ENCODE results near the gene ZC3H14. TPM values are rescaled to one million over a fixed set of nuclear protein-coding genes. Genes with fewer than 3 reads are reported as not detected.

The ZC3H14 gene
- total RNA-seq, 1 donor from 2014 or later = 38.7 TPM

DNA sequence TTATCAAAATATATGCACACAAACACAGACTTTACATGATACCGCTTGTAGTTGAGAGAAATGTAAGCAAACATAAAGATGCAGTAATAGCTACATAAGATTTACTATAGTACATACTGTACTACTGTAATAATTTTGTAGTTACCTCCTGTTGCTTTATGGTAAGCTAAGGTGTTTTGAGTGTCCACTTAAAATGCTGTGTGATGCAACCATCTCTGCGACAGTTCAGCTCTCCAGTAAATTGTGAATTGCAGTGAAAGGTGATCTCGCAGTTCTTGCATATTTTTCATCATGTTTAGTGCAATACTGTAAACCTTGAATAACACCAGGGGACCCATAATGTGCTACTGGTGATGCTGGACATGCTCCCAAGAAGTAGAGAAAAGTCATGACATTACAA, 21.6 kb downstream of the ZC3H14 start:
- H3K36me3 Mint-ChIP-seq (ENCODE audit: low read depth) = peaks cover 83% of the 10 kb centered on the region
- ChIA-PET CTCF (no interaction called here), POLR2A (no interaction called here)
- no peak overlapping the region for H3K4me3 Mint-ChIP-seq
- no peaks in the 10 kb centered on the region for H3K9me3 Mint-ChIP-seq
- H3K27me3 Mint-ChIP-seq = no peaks in the 10 kb centered on the region
- no peak overlapping the region for H3K27ac Mint-ChIP-seq
- intact Hi-C loops (cut with micrococcal nuclease) = no loop called here
- no peak for DNase-seq
- no peaks in the 10 kb centered on the region for H3K4me1 Mint-ChIP-seq
- ATAC-seq (ENCODE audit: low read depth) = no peak
- TF ChIP-seq, protein P1, sequence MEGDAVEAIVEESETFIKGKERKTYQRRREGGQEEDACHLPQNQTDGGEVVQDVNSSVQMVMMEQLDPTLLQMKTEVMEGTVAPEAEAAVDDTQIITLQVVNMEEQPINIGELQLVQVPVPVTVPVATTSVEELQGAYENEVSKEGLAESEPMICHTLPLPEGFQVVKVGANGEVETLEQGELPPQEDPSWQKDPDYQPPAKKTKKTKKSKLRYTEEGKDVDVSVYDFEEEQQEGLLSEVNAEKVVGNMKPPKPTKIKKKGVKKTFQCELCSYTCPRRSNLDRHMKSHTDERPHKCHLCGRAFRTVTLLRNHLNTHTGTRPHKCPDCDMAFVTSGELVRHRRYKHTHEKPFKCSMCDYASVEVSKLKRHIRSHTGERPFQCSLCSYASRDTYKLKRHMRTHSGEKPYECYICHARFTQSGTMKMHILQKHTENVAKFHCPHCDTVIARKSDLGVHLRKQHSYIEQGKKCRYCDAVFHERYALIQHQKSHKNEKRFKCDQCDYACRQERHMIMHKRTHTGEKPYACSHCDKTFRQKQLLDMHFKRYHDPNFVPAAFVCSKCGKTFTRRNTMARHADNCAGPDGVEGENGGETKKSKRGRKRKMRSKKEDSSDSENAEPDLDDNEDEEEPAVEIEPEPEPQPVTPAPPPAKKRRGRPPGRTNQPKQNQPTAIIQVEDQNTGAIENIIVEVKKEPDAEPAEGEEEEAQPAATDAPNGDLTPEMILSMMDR (IDR thresholded peaks at IDR 0.05) = no peak

GRCh38 chr14:88588081-88588480, 25.2 kb downstream of the ZC3H14 start:
- POLR2A ChIA-PET = no interaction called here
- Mint-ChIP-seq H3K4me3 (no peak overlapping the region), H3K27ac (no peak overlapping the region), H3K4me1 (no peaks in the 10 kb centered on the region), H3K27me3 (no peaks in the 10 kb centered on the region), H3K9me3 (no peaks in the 10 kb centered on the region), H3K36me3 (ENCODE audit: low read depth) (peaks cover 77% of the 10 kb centered on the region)
- intact Hi-C loops (cut with micrococcal nuclease) = no loop called here
- TF ChIP-seq, protein P1 (IDR thresholded peaks at IDR 0.05) = no peak
- DNase-seq = no peak
- CTCF ChIA-PET = no interaction called here
- ATAC-seq (ENCODE audit: low read depth) = no peak

DNA sequence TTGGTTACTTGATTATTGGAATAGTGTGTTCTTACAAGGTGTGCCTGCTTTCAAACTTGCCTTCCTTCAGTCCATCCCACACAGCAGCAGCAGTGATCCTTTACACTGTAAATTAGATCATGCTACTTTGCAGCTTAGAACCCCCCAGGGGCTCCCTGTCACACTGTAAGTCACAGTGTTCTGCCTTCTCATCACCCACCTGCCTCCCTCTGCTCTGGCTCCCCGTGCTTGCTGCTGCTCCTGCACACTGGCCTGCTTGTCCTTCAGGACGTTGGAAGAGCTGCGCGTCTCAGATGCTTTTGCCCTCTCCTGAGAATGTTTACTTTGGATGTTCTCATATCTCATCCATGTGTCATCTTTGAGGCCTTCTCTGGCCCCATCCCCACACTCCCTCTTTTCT, 27.3 kb downstream of the ZC3H14 start:
- H3K36me3 Mint-ChIP-seq (ENCODE audit: low read depth) = peaks cover 78% of the 10 kb centered on the region
- H3K4me3 Mint-ChIP-seq = no peak overlapping the region
- ChIA-PET CTCF (no interaction called here), POLR2A (no interaction called here)
- TF ChIP-seq, protein P1 (IDR thresholded peaks at IDR 0.05) = no peak
- H3K4me1 Mint-ChIP-seq = peaks cover 2% of the 10 kb centered on the region
- intact Hi-C loops (cut with micrococcal nuclease) = no loop called here
- no peaks in the 10 kb centered on the region for H3K9me3 Mint-ChIP-seq
- DNase-seq (no peak), ATAC-seq (ENCODE audit: low read depth) (no peak)
- no peaks in the 10 kb centered on the region for H3K27me3 Mint-ChIP-seq
- no peak overlapping the region for H3K27ac Mint-ChIP-seq

GRCh38 chr14:88592031-88592430, 29.2 kb downstream of the ZC3H14 start:
- CTCF ChIA-PET = no interaction called here
- DNase-seq = no peak
- TF ChIP-seq, protein P1 (IDR thresholded peaks at IDR 0.05) = no peak
- H3K27me3 Mint-ChIP-seq = no peaks in the 10 kb centered on the region
- H3K9me3 Mint-ChIP-seq = no peaks in the 10 kb centered on the region
- no peak overlapping the region for H3K4me3 Mint-ChIP-seq
- POLR2A ChIA-PET = no interaction called here
- no peak for ATAC-seq (ENCODE audit: low read depth)
- H3K27ac Mint-ChIP-seq = no peak overlapping the region
- intact Hi-C loops (cut with micrococcal nuclease) = no loop called here
- H3K4me1 Mint-ChIP-seq = peaks cover 5% of the 10 kb centered on the region
- H3K36me3 Mint-ChIP-seq (ENCODE audit: low read depth) = peaks cover 81% of the 10 kb centered on the region

GRCh38 chr14:88597038-88597437, 34.2 kb downstream of the ZC3H14 start:
- ATAC-seq (ENCODE audit: low read depth) = no peak
- CTCF ChIA-PET = no interaction called here

More at GRCh38 chr14:88597038-88597437, 34.2 kb downstream of the ZC3H14 start:
- POLR2A ChIA-PET = no interaction called here
- H3K27me3 Mint-ChIP-seq = no peaks in the 10 kb centered on the region
- intact Hi-C loops (cut with micrococcal nuclease) = no loop called here
- peaks cover 25% of the 10 kb centered on the region for H3K4me1 Mint-ChIP-seq
- H3K27ac Mint-ChIP-seq = no peak overlapping the region
- H3K36me3 Mint-ChIP-seq (ENCODE audit: low read depth) = peaks cover 84% of the 10 kb centered on the region
- H3K4me3 Mint-ChIP-seq = no peak overlapping the region
- H3K9me3 Mint-ChIP-seq = no peaks in the 10 kb centered on the region
- TF ChIP-seq, protein P1 (IDR thresholded peaks at IDR 0.05) = no peak
- no peak for DNase-seq

All from activated B cell treated with CpG ODN at 0.5 μM for 24 hours (primary cell).